HG02885 (cell line): ENCODE measurements around the gene TMEM14A.
A peak's percentile ranks its signal among the peaks of the same experiment; 100 is the strongest.
"Not testable (repeated sequence)": the region's sequence is repeated elsewhere in the genome, so short reads cannot be mapped to it uniquely, and the experiment has no call there.

ENCODE experiments used
- ATAC-seq: cut with Tn5 transposase; IDR thresholded peaks from one replicate; pipeline ENCODE4 v1.9.1; 2021; ENCODE audit warnings: mild to moderate bottlenecking; ENCODE audit not compliant: unreplicated experiment, poor library complexity

Gene TMEM14A

DNA sequence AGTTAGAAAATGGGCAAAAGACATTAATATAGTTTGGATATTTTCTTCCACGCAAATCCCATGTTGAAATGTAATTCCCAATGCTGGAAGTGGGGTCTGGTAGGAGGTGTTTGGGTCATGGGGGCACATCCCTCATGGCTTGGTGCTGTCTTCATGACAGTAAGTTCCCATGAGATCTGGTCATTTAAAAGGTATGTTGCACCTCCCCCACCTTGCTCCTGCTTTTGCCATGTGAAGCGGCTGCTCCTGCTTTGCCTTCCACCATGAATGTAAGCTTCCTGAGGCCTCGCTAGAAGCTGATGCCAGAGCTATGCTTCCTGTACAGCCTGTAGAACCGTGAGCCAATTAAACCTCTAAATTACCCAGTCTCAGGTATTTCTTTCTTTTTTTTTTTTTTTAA is 16.3 kb upstream of the TMEM14A start:
- no peak for ATAC-seq

DNA sequence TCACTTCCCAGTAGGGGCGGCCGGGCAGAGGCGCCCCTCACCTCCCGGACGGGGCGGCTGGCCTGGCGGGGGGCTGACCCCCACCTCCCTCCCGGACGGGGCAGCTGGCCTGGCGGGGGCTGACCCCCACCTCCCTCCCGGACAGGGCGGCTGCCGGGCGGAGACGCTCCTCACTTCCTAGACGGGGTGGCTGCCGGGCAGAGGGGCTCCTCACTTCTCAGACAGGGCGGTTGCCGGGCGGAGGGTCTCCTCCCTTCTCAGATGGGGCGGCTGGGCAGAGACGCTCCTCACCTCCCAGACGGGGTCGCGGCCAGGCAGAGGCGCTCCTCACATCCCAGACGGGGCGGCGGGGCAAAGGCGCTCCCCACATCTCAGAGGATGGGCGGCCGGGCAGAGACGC is 15.0 kb upstream of the TMEM14A start:
- ATAC-seq, result not testable (repeated sequence)

DNA sequence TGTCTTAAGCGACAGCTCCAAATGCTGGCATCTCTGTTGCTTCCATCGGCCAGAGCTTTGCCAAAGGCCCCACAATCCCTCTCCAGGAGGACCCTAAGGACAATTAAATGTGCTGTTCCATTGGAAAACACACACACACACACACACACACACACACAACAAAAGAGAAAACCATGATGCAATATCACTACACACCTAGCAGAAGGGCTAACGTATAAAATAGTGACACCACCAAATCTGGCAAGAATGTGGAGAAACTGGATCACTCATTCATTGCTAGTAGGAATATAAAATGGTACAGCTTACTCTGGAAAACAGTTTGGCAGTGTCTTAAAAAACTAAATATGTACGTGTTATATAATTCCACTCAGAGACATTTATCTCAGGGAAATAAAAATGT is 13.0 kb upstream of the TMEM14A start:
- no peak for ATAC-seq

DNA sequence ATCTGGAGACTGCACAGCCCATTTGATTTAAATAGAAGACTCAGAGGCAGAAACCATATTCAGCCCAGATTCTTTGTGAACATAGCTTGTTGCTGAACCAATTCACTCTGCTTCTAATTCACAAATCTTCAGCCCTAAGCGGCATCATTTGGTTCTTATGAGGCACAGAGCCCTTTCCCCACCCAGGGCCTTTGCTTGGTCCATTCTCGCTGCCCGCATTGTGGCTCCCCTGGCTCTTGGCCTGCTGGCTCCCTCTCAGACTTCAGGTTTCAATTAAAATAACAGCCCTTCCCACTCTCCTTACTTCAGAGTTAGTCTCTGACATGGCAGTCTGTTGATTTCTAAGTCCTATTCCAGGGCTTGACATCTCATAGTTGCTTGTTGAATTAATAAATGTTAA is 9.4 kb upstream of the TMEM14A start:
- ATAC-seq, result no peak

DNA sequence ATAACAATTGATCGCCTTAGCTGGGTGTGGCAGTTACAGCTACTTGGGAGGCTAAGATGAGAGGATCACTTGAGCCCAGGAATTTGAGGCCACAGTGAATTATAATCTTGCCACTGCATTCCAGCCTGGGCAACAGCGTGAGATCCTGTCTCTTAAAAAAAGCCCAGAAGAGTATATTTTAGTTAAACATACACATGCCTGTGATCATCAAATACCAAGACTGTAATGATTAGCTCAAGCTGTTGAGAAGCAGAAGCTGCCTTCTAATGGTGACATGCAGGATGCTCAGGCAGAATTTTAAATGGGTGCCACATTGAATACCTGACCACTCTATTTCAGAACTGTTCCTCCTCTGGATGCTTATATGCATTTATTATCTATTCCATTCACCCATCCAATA is 8.9 kb upstream of the TMEM14A start:
- no peak for ATAC-seq

DNA sequence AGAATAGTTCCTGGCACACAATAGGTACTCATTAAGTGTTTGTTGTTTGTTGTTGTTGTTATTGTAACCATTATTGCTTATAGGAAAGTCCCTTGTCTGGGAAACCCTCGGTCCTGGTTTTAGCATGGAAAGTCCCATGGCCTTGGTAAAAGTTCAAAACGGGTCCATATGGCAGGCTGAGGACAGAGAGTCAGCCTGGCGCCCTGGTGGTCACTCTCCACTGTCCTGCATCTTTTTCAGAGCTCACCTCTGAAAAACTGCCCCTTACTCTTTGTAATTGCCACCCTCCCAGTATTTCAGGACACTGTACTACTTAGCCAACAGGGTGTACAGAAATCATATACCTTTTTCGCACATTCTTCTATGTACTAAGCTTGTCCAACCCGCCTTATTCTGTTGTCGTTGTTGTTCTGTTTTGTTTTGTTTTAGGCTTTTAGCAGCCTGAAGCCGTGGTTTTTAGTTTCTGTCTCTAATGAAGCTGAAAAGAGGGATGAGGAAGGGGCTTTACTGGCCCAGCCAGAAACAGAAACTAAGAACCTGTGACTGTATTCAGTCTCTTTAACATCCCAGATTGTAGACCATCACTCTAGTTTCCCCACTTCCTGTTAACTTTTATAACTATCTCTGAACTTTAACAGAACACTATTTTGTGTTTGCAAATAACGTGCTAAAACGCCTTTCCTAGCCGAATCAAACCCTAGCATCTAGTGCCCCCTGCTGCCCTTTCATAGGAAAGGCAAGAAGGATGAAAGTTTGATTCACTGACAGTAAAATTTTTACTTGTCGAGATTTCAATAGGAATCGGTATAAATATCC is 7.6 kb upstream of the TMEM14A start:
- peak; percentile 37 for ATAC-seq

DNA sequence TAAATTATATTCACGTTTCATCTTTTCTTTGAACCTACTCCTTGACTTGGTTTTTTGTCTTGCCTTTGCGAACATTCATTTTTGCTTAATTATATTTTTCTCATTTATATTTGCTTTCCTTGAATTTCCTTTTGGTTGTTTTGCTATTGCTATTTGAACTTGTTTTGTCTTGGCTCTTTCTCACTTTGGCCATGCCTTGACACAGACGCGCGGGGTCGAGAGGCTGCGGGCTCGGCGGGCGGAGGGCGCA is 7.1 kb upstream of the TMEM14A start:
- no peak for ATAC-seq

DNA sequence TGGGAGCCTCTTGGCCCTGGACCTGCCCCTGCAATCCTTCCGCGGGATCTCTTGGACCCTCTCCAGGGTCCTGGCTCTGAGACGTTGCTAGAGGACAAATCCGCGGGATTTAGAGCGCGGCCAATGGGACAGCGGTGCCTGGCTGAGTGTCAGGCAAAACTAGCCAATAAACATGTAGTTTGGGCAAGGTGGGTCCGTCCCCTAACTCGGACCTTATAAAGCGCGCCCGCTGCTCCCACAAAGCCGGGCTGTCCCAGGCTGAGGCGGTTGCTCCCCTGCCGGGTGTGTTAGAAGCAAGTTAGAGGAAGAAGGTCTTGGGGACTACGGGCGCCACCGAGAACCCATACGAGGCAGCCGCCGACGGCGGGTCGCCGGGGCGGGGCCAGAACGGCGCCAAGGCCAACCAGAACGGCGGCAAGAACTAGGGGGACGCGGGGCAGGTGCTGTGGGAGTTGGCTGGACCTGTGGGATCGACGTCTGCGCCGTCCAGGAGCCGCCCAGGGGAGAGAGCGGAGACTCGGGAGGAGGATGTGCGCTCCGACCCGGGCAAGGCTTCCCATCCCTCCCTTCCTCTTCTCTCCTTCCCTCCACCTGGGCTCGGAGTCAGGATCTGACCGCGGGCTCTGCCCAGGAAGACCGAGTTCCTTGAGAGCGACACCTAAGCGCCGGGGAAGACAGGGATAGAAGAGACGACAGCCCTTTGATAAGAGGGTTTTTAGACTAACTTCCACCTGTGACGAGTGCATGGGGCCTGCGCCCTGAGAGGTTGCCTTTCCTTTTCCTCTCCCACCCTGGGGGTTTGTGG is 6.5 kb upstream of the TMEM14A start:
- peak; percentile 91 for ATAC-seq

DNA sequence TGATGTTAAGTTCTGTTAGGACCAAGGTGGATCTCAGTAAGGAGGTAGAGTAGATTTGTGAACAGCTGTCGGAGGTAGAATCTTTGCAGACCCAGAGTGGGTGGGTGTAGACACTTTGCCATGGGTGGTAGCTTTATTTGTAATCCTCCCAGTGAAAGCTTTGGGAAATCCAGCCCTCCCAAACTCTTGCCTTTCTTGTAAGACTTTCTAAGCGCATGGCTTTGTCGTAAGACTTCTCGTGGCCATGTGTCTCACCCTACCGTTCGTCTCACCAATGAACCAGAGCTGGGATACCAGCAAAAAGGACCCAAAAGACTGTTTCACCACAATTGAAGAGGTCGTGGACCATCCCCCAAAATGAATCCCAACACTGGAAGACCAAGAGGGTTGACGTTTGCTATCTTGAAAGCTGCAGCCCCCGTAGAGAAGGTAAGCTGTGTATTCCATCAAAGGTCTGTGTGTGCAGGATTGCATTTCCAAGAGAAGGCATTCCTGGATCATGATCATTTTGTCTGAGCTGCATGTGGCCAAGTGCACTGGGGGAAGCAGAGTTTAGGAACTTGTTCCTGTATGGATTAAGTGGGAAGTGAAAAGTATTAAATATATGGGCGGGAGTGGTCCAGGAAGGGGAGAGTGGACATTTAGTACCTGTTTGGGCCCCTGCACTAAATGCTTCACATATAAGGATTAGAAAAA is 5.8 kb upstream of the TMEM14A start:
- no peak for ATAC-seq

DNA sequence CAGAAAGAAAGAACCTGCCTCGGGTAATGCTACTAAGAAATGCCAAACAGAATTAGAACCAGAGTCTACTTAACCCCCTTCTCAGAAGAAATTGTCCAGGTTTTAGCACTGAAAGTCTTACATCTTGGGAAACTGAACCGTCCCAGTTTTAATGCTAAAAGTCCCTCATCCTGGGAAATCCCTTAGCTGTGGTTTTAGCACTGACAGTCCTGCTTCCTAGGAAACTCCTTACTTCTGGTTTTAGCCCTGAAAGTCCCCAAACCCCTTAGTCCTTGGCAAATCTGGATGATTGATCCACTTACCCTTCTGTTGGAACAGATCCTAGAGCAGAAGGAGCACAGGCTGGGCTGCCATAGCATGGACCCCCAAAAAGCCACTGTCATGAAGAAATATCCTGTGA is 4.8 kb upstream of the TMEM14A start:
- ATAC-seq, result no peak

DNA sequence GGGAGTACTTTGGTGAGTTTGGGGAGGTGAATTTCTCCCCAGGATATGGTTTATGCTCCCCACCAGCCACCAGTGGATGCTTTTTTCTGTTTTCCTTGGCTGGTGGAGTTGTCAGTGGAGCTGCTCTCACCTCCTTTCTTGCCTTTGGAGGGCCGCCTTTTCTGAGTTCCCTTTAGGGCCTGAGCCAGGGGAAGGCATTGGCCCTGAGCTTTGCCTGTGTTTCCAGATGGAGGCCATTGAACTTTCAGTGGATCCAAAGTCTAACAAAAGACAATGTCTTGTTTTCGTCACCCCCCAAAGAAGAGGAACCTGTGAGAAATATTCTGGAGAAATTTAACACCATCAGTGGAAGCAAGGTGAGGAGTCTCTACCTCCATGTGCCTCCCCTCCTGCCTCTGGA is 4.4 kb upstream of the TMEM14A start:
- no peak for ATAC-seq

DNA sequence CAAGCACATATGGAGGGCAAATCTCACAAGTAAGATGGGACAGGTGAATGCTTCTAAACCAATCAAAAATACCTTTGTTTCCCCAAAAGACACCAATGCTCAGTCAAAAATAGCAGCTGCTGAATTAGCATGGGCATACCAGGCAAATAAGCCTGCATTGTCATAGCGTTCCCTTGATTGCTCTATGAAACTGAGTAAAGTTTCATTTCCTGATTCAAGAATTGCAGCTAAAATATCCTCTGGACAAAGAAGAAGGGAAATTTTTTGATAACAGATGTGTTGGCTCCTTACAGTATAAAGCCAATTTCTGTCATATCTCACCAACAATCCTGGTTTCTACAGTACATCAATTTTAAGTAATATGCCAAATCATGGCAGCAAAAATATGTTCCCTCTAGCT is 3.3 kb upstream of the TMEM14A start:
- ATAC-seq, result peak; percentile 25

DNA sequence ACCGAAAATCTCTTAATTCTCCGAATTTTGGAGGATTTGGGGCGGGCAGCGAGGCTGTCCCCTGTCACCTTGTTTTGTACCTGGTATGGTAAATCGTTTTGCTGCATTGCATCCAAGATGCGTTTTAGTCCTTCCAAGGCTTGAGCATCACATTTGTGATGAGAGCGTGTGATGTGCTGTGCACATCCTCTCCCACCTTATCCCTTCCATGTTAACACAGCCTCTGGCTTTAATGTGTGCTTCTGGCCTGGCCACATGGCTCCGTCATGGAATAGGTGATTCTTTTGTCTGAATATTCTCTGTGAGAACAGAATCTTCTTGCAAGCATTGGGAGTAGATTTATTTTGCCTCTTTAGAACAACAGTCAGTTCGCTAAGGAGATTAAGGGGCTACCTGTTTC is 763 bp downstream of the TMEM14A start:
- no peak for ATAC-seq

DNA sequence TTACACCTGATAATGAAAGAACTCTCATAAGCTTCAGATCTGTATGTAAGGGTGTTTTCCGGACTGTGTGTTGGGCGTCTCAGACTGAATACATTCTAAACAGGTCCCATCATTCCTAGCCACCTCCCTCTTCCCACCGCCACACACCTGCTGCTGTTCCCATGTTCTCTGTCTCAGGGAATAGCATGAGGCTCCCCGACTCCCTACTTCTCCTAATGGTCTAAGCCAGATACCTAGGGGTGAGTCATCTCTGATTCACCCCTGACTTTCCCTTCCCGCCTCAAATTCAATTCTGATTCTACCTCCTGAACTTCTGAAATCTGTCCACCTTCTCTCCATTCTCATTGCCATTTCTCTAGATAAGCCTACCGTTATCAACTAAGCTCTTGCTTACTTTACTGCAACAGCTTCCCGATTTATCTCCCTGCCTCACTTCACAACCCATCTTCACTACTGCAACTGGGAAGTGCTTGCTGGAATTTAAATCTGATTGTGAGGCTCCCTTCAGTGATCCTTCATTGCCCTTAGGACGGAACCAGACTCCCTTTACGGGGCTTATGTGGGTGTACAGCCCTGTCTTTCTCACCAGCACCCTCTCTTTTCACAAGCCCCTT is 1.6 kb downstream of the TMEM14A start:
- ATAC-seq, result no peak

DNA sequence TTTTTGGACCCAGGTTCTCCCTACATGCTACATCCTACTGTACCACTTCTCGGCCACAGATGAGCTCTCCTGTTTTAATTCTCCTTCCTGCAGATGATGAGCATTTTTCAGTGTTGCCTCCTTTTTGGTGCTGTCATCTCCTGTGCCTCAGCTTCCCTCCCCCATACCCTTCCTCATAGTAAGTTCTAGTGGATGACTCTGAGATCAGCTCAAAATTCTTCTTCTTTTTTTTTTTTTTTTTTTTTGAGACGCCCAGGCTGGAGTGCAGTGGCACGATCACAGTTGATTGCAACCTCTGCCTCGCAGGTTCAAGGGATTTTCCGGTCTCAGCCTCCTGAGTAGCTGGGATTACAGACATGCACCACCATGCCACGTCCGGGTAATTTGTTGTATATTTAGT is 3.8 kb downstream of the TMEM14A start:
- no peak for ATAC-seq

DNA sequence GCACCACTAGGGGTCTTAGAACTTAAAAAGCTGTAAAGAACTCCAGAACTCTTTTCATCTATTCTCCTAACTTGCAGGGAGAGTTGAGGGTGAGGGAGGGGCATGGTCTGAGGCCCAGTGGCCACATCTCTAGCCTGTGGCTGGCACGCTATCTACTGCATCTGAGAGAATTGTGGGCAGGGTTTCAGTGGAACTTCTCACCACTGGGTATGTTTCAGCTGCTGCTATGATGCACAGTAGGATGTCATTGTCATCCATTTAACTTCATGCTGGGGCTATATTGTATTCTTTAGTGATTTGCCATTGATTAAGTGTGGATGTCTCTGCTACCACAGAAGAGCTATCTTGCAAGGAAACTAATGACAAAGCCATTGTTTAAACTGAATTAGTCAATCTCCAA is 4.5 kb downstream of the TMEM14A start:
- ATAC-seq, result no peak

DNA sequence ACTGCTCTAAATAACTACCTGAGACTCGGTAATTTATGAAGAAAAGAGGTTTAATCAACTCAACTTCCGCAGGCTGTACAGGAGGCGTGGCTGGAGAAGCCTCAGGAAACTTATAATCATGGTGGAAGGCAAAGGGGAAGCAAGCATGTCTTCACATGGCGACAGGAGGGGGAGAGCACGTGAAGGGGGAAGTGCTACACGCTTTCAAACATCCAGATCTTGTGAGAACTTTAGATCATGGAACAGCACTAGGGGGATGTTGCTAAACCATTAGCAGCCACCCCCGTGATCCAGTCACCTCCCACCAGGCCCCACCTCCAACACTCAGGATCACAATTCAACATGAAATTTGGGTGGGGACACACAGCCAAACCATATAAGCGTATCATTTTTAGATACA is 5.7 kb downstream of the TMEM14A start:
- not testable (repeated sequence) for ATAC-seq

DNA sequence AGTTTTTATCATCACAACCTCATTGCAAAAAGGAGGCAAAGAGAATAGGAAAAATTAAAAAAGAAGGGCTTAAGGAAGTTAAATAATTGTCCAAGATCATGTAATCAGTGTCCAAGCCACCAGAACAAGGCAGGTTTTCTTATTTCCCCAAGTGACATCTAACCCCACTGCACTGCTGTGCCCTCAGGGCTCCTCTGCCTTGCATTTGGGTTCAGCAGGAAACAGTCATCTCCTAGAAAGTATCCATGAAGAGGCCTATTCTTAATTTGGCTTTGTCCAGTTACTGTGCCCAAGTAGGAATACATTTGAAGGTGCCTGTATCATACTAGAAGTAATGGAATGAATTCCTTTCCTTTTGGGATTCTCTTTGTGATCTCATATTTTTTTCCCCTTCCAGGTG is 10.5 kb downstream of the TMEM14A start:
- no peak for ATAC-seq

DNA sequence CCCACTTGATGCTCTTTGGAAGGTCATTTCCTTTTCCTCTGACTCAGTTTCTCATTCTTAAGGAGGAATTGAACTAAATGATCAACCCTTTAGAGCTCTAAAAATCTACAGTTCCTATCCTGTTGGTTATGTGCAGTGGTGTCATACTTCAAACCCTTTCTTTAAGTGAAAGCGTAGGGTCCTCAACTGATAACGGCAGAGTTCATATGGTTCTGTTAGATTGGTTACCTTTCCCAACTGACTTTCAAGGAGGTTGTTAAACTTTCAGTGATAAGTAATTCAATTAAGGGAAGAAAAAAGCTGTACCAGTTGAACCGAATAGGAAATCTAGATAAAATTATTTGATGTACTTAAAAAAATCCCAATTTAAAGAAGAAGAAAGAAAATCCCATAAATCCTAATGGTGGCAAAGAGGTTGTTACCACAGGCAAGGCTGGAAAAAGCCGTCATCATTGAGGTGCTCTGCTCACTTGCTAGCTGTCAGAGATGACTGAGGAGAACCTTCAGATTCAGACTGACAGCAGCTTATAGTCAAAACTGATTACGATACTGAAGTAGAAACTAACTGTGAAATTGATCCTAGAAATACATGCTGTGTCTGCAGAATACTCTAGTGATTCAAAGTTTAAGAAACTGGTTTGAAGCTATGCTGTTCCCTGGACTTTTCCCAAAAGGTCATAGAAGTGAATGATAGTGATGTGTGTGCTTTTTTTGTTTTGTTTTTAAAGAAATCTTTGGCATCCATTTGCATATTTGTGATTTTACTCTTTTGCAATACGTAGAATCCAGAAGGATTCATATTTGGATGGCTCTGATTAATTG is 16.2 kb downstream of the TMEM14A start:
- ATAC-seq, result no peak

DNA sequence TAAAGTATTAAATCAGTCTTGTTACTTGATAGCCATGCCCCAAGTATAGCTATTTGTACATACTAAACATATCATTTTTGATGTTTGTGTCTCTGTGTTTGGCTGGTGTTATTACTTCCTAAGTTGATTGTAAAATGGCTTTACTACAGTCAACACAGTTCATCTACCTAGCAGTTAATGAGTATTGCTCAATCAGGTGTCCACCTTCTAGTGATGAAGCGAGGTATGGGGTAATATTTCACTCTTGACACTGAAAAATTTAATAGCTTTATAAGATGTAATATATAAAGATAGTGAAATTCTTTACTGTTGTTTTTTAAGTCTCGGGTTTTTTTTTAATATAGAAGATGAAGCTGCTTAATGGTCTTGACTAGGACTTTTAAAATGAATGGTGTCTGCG is 18.9 kb downstream of the TMEM14A start:
- ATAC-seq, result no peak
